Right renal pelvis (tissue), 4 donors: ENCODE measurements around the gene EXOC6B. TPM values are rescaled to one million over a fixed set of nuclear protein-coding genes. Genes with fewer than 3 reads are reported as not detected.

Experiments used
- DNase-seq, 4 donors: peaks; one replicate each; pipeline ENCODE4 v3.0.0-alpha.2; 2013; ENCODE audit warnings: low read depth in 4 of 4, low spot score in 3 of 4, missing footprints in 1 of 4
- polyA plus RNA-seq, 4 donors: library from polyadenylated mRNA; unstranded; fragments of 120-200 nt; gene quantifications; one replicate each; pipeline ENCODE4 v1.2.1, GENCODE V29; 2013; ENCODE audit not compliant: insufficient read length in 4 of 4

The EXOC6B gene
- polyA plus RNA-seq, 4 donors = 20.8 to 25.5 (median 23.7) TPM

DNA sequence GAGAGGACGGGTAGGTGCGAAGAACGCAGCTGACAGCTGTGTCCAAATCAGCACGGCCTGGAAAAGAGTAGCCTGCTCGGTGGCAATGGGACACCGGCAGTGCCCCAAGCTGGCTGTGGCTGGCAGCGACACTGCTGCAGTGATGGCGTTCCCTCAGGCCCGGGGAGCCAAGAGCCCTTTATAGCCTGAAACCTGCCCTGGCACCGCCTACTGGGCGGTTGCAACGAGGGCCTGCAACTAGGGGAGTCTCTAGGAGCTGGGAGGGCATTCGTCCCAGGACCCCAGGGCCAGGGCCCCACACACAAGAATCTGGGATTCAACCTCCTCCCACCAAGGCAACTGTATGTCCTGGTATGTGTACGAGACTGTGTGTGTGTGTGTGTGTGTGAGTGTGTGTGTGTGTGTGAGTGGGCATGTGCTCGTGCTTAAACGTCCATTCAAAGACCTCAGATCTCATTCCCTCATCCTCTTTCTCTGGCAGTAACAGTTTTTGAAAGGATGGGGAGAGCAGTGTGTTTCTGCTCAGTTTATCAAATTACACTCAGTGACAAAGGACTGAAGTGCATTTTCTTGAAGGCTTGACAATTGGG lies 671.4 kb downstream of the EXOC6B start:
- DNase-seq = no peak

- DNase-seq = no peak
Observed at GRCh38 chr2:72153924-72154323, 671.9 kb downstream of the EXOC6B start.

- no peak for DNase-seq
Observed at GRCh38 chr2:72153026-72153791, 672.6 kb downstream of the EXOC6B start.

- no peak for DNase-seq
Observed at GRCh38 chr2:72150861-72151356, 674.9 kb downstream of the EXOC6B start.

DNA sequence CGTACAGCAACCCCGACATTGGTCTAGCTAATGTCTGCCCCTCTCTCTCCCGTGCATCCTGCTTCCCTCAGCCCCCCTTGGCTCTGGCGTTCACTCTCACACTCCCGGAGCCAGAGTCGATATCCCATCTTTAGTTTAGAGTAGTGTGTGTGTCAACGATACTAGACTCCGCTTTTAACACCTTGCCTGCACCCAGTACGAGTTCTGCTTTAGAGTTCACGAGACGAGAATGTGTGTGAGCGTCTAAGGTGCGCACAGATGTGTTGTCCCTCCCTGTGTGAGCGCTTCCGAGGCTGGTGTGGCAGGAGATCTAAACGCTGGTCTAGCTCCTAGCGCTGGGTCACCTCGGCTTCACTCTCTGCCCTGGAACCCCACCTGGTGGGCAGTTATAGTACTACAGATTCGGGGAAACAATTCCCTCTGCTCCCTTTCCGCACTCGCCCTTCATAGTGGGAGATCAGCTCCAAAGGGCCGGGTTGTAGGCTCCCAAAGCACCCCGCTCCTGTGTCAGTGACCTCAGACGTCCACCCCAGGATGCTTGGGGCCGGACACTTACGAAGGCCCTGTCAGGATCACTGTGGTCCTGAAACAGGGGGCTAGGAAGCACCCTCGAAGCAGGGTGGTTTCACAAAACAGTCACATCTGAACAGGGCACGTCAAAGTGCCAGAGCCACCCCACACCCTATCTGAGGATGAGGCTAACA lies 675.5 kb downstream of the EXOC6B start:
- peak in 3 of 4 donors; percentile 69 to 80 (median 77) for DNase-seq

DNA sequence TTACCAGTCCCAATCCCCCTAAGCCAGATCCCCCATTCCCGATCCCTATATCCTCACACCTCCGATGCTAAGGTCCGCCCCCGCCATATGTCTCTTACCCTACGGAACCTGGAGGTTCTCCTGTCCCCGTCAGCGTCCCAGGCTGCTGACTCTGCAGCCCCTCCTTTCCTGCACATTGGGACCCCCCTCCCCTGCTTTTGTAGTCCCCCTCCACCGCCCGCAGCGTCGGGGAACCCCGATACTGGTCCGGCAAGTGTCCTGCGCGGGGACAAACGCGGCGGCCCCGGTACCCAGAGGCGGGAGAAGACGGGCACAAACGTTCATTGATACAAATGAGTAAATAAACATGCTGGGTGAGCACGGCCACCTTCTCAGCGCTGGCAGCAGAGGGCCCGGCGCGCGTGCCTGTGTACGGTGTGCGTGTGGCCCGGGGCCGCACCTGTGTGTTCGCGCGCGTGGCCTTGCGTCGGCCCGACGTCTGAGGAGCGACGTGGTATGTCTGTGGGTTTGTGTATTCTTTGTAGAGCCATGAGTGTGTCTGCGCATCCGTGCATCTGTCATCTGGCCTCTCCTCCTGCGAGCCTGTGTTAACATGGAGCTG lies 676.2 kb downstream of the EXOC6B start:
- DNase-seq = no peak

DNA sequence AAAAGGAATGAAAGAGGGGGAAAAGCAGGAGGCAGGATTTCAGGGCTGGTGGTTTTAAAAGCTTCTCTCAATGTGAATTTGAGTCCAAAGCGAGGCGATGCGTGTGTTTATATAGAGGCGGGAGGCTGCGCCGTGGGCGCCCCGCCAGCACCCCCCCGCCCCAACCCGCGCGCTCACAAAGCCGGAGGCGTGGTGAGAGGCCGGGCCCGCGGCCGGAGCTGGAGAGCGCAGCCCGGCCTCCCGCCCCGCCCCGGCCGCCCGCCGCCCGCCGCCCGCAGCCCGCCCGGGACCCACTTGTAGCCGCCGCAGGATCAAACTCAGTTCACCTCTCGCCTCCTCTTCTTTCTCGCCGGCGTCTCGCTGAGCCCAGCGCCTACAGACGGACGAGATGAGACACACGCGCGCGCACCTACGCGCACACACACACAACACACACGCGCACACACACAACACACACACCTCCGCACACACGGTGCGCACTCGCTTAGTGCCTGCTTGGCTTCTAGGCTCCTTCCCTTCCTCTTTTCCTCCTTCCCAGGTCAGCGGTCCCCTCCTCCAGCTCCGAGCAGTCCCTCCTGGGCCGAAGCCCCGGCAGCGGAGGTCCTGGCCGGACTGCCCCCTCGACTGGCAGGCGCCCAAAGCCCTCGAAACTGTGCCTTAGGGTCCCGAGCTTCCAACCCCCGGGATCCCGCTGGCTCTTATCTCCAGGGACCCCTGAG lies 676.8 kb downstream of the EXOC6B start:
- DNase-seq = no peak

- DNase-seq = no peak
Observed at GRCh38 chr2:72148003-72148836, 677.6 kb downstream of the EXOC6B start.

DNA sequence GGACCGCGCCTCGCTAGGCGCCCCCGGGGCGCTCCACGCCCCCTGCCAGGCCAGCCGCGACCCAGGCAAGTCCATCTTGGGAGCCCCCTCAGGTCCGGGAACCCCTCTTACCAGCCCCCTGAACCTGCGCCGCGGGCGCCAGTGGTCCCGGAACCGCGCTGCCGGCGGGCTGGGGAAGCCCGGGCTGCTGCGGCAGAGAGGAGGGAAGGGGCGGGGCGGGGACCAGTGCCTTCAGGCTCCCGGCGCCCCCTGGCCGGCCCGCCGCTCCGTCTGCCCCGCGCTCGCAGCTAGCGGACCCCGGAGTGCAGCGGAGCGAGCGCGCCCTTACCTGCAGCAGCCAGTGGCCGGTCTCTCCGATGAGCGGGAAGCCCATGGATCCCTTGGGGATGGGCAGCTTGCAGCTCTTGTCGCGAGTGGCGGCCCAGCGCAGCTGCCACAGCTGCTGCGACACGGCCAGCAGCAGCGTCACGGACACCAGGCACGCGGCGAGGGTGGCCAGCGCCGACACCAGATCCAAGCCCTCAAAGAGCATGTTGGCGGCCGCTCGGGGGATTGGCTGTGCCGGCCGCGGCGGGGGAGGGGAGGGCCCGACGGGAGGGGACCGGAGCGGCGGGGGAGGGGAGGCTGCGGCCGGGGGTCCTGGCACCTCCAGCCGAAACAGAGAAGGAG lies 678.4 kb downstream of the EXOC6B start, which contains the start of gene CYP26B1:
Gene CYP26B1, minus strand, starts transcription at position 560 of the 669 bp plus-strand sequence. Its CDS starts 28 bp downstream, at position 532.
- no peak for DNase-seq

GRCh38 chr2:72146347-72147302 lies 679.2 kb downstream of the EXOC6B start:
- no peak for DNase-seq

GRCh38 chr2:72145658-72146329 lies 680.0 kb downstream of the EXOC6B start:
- DNase-seq = no peak

- DNase-seq = no peak
Observed at GRCh38 chr2:72145289-72145657, 680.6 kb downstream of the EXOC6B start.

- no peak for DNase-seq
Observed at GRCh38 chr2:72144632-72145288, 681.1 kb downstream of the EXOC6B start.

- no peak for DNase-seq
Observed at GRCh38 chr2:72144274-72144631, 681.6 kb downstream of the EXOC6B start.

GRCh38 chr2:72143441-72144273 lies 682.2 kb downstream of the EXOC6B start:
- no peak for DNase-seq
